ENCODE results near the gene MAMLD1. TPM values are rescaled to one million over a fixed set of nuclear protein-coding genes. Genes with fewer than 3 reads are reported as not detected.

The MAMLD1 gene
- total RNA-seq, 1 donor = 3.3 TPM

DNA sequence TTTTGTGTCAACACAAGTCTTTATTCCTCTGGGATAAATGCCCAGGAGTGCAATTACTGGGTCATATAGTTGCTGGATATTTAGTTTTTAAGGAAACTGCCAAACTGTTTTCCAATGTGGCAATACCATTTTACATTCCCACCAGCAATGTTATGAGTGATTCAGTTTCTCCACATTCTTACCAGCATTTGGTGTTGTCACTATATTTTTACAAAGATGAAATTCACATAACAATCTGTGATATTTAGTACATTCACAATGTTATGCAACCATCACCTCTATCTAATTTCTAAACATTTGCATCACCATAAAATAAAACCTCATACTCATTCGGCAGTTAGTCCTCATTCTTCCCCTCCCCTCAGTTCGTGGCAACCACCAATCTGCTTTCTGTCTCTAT is 75.0 kb downstream of the MAMLD1 start:
- Histone ChIP-seq H3K4me3 (ENCODE audit: insufficient read depth, low read length) (no peak overlapping the region), H4K20me1 (ENCODE audit: insufficient read depth, low read length) (no peaks in the 10 kb centered on the region), H3K79me2 (ENCODE audit: insufficient read depth, low read length) (peaks cover 42% of the 10 kb centered on the region), H3K9me3 (ENCODE audit: low read depth, low read length) (no peaks in the 10 kb centered on the region), H3K4me2 (ENCODE audit: insufficient read depth, low read length) (no peak overlapping the region), H3K27me3 (ENCODE audit: insufficient read depth, low read length) (no peaks in the 10 kb centered on the region), H3K27ac (ENCODE audit: low read depth, low read length) (peak overlapping the region; percentile 62), H2AFZ (ENCODE audit: low read length) (no peak overlapping the region), H3K36me3 (ENCODE audit: insufficient read depth, low read length) (no peaks in the 10 kb centered on the region), H3K4me1 (ENCODE audit: insufficient read depth, low read length) (peaks cover 7% of the 10 kb centered on the region)
- TF ChIP-seq, protein P1, sequence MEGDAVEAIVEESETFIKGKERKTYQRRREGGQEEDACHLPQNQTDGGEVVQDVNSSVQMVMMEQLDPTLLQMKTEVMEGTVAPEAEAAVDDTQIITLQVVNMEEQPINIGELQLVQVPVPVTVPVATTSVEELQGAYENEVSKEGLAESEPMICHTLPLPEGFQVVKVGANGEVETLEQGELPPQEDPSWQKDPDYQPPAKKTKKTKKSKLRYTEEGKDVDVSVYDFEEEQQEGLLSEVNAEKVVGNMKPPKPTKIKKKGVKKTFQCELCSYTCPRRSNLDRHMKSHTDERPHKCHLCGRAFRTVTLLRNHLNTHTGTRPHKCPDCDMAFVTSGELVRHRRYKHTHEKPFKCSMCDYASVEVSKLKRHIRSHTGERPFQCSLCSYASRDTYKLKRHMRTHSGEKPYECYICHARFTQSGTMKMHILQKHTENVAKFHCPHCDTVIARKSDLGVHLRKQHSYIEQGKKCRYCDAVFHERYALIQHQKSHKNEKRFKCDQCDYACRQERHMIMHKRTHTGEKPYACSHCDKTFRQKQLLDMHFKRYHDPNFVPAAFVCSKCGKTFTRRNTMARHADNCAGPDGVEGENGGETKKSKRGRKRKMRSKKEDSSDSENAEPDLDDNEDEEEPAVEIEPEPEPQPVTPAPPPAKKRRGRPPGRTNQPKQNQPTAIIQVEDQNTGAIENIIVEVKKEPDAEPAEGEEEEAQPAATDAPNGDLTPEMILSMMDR (IDR thresholded peaks at IDR 0.05; ENCODE audit: extremely low read depth, low read depth, low read length) = no peak
- no peak for DNase-seq (ENCODE audit: insufficient read length, low spot score, missing footprints)

DNA sequence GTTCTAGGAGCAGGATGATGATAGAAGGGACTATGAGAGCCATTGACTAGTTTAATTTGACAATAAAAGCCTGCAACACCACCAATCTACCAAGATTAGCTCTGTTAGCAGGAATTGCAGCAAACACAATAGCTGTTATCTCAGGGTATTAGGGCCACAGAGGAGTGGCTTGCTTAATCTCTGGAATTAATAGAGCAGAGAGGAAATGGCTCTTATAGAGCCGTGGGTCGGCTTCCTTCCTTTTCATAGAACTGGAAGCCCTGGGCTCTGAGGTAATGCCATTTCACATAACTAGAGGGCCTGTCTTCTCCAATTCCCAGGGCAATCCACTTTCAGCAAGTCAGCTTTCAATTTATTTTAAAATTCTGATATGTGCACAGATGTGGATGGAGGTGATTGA is 83.0 kb downstream of the MAMLD1 start:
- no peaks in the 10 kb centered on the region for H3K4me1 ChIP-seq (ENCODE audit: insufficient read depth, low read length)
- no peaks in the 10 kb centered on the region for H3K27me3 ChIP-seq (ENCODE audit: insufficient read depth, low read length)
- no peaks in the 10 kb centered on the region for H3K36me3 ChIP-seq (ENCODE audit: insufficient read depth, low read length)
- no peak overlapping the region for H3K4me3 ChIP-seq (ENCODE audit: insufficient read depth, low read length)
- no peak for DNase-seq (ENCODE audit: insufficient read length, low spot score, missing footprints)
- H3K9me3 ChIP-seq (ENCODE audit: low read depth, low read length) = no peaks in the 10 kb centered on the region
- TF ChIP-seq, protein P1 (IDR thresholded peaks at IDR 0.05; ENCODE audit: extremely low read depth, low read depth, low read length) = no peak
- H4K20me1 ChIP-seq (ENCODE audit: insufficient read depth, low read length) = no peaks in the 10 kb centered on the region
- H2AFZ ChIP-seq (ENCODE audit: low read length) = no peak overlapping the region
- H3K27ac ChIP-seq (ENCODE audit: low read depth, low read length) = no peak overlapping the region
- H3K79me2 ChIP-seq (ENCODE audit: insufficient read depth, low read length) = peaks cover 14% of the 10 kb centered on the region
- no peak overlapping the region for H3K4me2 ChIP-seq (ENCODE audit: insufficient read depth, low read length)

- Histone ChIP-seq H4K20me1 (ENCODE audit: insufficient read depth, low read length) (no peaks in the 10 kb centered on the region), H3K4me3 (ENCODE audit: insufficient read depth, low read length) (no peak overlapping the region), H3K9me3 (ENCODE audit: low read depth, low read length) (no peaks in the 10 kb centered on the region), H3K4me2 (ENCODE audit: insufficient read depth, low read length) (no peak overlapping the region), H3K4me1 (ENCODE audit: insufficient read depth, low read length) (no peaks in the 10 kb centered on the region), H3K36me3 (ENCODE audit: insufficient read depth, low read length) (no peaks in the 10 kb centered on the region), H2AFZ (ENCODE audit: low read length) (no peak overlapping the region), H3K27ac (ENCODE audit: low read depth, low read length) (no peak overlapping the region), H3K27me3 (ENCODE audit: insufficient read depth, low read length) (no peaks in the 10 kb centered on the region), H3K79me2 (ENCODE audit: insufficient read depth, low read length) (peaks cover 11% of the 10 kb centered on the region)
- no peak for DNase-seq (ENCODE audit: insufficient read length, low spot score, missing footprints)
- TF ChIP-seq, protein P1 (IDR thresholded peaks at IDR 0.05; ENCODE audit: extremely low read depth, low read depth, low read length) = no peak
These were observed 83.9 kb downstream of the MAMLD1 start for GRCh38 chrX:150446995-150447394.

DNA sequence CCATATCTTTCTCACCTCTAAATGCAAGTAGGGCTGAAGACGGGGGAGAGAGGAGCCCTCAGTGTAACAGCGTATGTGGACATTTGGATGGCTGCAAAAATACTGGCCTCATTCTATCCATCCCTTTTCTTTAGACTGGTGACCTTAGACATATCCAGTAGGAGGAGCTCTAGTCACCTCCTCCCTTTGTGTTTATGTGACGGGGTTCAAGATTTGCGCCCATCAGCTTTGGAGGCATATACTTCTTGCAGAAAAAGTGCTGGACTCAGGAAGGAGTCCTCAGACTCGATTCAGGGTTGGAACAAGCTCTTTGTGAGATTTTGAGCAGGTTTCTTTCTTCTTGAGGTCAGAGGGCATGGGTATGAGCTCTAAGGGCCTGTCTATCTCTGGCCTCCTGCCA is 86.2 kb downstream of the MAMLD1 start:
- TF ChIP-seq, protein P1 (IDR thresholded peaks at IDR 0.05; ENCODE audit: extremely low read depth, low read depth, low read length) = peak; percentile 15
- Histone ChIP-seq H3K36me3 (ENCODE audit: insufficient read depth, low read length) (no peaks in the 10 kb centered on the region), H3K9me3 (ENCODE audit: low read depth, low read length) (no peaks in the 10 kb centered on the region), H3K79me2 (ENCODE audit: insufficient read depth, low read length) (peaks cover 4% of the 10 kb centered on the region), H3K4me3 (ENCODE audit: insufficient read depth, low read length) (no peak overlapping the region), H3K27me3 (ENCODE audit: insufficient read depth, low read length) (no peaks in the 10 kb centered on the region), H3K4me1 (ENCODE audit: insufficient read depth, low read length) (no peaks in the 10 kb centered on the region), H3K4me2 (ENCODE audit: insufficient read depth, low read length) (no peak overlapping the region), H2AFZ (ENCODE audit: low read length) (no peak overlapping the region), H3K27ac (ENCODE audit: low read depth, low read length) (no peak overlapping the region), H4K20me1 (ENCODE audit: insufficient read depth, low read length) (no peaks in the 10 kb centered on the region)
- DNase-seq (ENCODE audit: insufficient read length, low spot score, missing footprints) = no peak

All from osteoblast (primary cell).